Mucosa of rectum (tissue), 2 donors: ENCODE results near the gene BBS1.

ENCODE experiments used
- H3K27ac ChIP-seq, 2 donors: one replicate each; pipeline ENCODE4 v1.7.0; 2013; ENCODE audit warnings: inconsistent platforms in 2 of 2, low read depth in 2 of 2, low read length in 2 of 2
- H3K27me3 ChIP-seq, 2 donors: one replicate each; pipeline ENCODE4 v1.7.0; 2013; ENCODE audit warnings: low read length in 2 of 2; ENCODE audit not compliant: control insufficient read depth in 2 of 2, insufficient read depth in 2 of 2
- H3K36me3 ChIP-seq, 2 donors: one replicate each; pipeline ENCODE4 v1.7.0; 2013; ENCODE audit warnings: low read length in 2 of 2; ENCODE audit not compliant: control insufficient read depth in 2 of 2, insufficient read depth in 2 of 2
- H3K4me1 ChIP-seq, 2 donors: one replicate each; pipeline ENCODE4 v1.7.0; 2013; ENCODE audit warnings: low read length in 2 of 2, mild to moderate bottlenecking in 1 of 2; ENCODE audit not compliant: control insufficient read depth in 2 of 2, insufficient read depth in 2 of 2
- H3K4me3 ChIP-seq, 2 donors: one replicate each; pipeline ENCODE4 v1.7.0; 2013; ENCODE audit warnings: low read length in 2 of 2
- H3K9ac ChIP-seq, 2 donors: one replicate each; pipeline ENCODE4 v1.7.0; 2013; ENCODE audit warnings: low read length in 2 of 2, low read depth in 1 of 2, mild to moderate bottlenecking in 1 of 2
- H3K9me3 ChIP-seq, 2 donors: one replicate each; pipeline ENCODE4 v1.7.0; 2013; ENCODE audit warnings: low read length in 2 of 2; ENCODE audit not compliant: control insufficient read depth in 2 of 2
- donor health status: healthy.
- donor health status: Normal muscosa, but diverticular disease.

Gene BBS1

GRCh38 chr11:66492161-66492865 lies 18.1 kb upstream of the BBS1 start:
- Histone ChIP-seq H3K36me3 (peaks cover 43 to 44% of the 10 kb centered on the region in 2 donors), H3K4me1 (peaks cover 0 to 6% of the 10 kb centered on the region in 2 donors), H3K9me3 (no peaks in the 10 kb centered on the region), H3K27me3 (no peaks in the 10 kb centered on the region), H3K9ac (no peak overlapping the region), H3K27ac (no peak overlapping the region), H3K4me3 (no peak overlapping the region)

DNA sequence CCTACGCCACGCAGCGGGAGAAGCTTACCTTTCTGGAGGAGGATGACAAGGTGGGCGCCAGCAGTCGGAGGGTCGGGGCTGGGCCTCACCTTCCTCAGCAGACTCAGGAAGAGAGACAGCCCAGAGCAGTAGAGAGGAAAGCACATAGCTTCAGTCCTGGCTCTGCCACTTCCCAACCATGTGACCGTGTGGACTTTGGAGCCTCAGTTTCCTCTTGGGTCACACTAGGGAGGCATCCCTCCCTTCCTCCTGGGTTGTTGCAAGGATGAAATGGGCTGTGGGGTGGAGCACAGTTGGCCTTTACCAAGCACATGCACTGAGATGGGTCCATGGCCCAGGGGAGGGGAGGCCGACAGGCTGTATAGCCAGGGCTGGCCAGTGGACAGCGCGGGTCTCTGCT lies 17.3 kb upstream of the BBS1 start:
- Histone ChIP-seq H3K9me3 (no peaks in the 10 kb centered on the region), H3K4me1 (peaks cover 0 to 6% of the 10 kb centered on the region in 2 donors), H3K9ac (no peak overlapping the region), H3K27me3 (no peaks in the 10 kb centered on the region), H3K36me3 (peaks cover 39 to 40% of the 10 kb centered on the region in 2 donors), H3K27ac (no peak overlapping the region), H3K4me3 (no peak overlapping the region)

DNA sequence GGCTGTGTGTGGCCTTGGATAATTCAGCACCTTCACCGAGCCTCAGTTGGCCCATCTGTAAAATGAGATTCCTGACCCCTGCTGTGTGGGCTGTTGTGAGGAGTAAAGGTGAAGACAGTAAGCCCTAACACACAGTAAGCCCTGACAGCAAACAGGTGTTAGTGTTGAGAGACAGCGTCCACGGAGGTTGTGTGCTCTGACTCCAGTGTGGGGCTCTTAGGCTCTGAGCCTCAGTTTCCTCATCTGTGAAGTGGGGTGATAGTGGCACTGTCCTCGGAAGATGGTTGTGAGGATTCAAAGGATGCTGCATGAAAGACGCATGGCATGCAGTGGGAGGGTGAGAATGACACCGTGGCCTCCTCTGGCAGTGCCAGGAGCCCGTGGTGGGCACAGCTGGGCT lies 16.0 kb upstream of the BBS1 start:
- Histone ChIP-seq H3K4me1 (peaks cover 0 to 6% of the 10 kb centered on the region in 2 donors), H3K4me3 (no peak overlapping the region), H3K9me3 (no peaks in the 10 kb centered on the region), H3K27me3 (no peaks in the 10 kb centered on the region), H3K9ac (no peak overlapping the region), H3K36me3 (peaks cover 33 to 34% of the 10 kb centered on the region in 2 donors), H3K27ac (no peak overlapping the region)

DNA sequence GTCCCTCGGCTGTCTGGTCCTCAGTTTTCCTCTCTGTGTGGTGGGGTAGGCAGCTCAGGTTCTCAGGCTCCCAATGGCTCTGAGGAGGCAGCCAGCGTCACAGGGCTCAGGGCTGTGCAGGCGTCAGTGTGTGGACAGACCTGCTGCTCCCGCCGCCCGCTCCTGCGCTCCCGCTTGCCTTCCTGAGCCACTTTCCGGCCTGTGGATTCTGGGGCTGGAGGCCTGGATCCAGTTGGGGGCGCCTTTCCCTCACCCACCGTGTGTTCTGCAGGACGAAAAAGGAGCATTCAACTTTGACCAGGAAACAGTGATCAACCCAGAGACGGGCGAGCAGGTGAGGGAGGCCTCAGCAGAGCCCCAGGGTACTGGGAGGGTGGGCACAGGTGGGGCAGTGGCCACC lies 15.5 kb upstream of the BBS1 start:
- Histone ChIP-seq H3K4me3 (no peak overlapping the region), H3K4me1 (peaks cover 0 to 6% of the 10 kb centered on the region in 2 donors), H3K27me3 (no peaks in the 10 kb centered on the region), H3K9me3 (no peaks in the 10 kb centered on the region), H3K36me3 (peaks cover 30 to 34% of the 10 kb centered on the region in 2 donors), H3K27ac (no peak overlapping the region), H3K9ac (no peak overlapping the region)

DNA sequence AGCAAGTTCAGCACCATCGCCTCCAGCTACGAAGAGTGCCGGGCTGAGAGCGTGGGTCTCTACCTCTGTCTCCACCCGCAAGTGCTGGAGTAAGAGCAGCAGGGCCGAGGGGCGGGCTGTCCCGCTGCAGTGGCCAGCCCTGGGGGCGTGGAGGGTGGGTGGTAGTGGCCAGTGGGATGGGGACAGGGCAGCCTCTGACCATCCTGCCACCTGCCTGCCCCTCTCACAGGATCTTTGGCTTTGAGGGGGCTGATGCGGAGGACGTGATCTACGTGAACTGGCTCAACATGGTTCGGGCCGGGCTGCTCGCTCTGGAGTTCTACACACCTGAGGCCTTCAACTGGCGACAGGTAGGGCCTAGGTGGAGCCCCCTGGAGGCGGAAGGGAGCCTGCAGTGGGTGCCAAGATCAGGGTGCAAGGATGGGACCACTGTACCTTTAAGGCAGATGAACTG lies 15.0 kb upstream of the BBS1 start:
- Histone ChIP-seq H3K9ac (no peak overlapping the region), H3K4me3 (no peak overlapping the region), H3K36me3 (peaks cover 30% of the 10 kb centered on the region in 2 donors), H3K4me1 (peaks cover 0 to 6% of the 10 kb centered on the region in 2 donors), H3K27ac (no peak overlapping the region), H3K9me3 (no peaks in the 10 kb centered on the region), H3K27me3 (no peaks in the 10 kb centered on the region)

DNA sequence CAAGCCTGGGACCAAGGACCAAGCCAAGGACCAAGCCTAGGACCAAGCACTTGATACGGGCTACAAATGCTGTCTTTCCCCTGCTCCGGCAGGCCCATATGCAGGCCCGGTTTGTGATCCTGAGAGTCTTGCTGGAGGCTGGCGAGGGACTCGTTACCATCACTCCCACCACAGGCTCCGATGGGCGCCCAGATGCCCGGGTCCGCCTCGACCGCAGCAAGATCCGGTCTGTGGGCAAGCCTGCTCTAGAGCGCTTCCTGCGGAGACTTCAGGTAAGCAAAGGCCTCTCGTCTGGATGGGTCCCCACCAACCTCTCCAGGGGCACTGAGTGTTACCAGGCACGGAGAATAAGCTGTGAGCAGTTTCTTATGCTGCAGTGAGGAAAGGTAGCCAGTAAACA lies 13.2 kb upstream of the BBS1 start:
- Histone ChIP-seq H3K27me3 (no peaks in the 10 kb centered on the region), H3K4me3 (no peak overlapping the region), H3K4me1 (peaks cover 0 to 6% of the 10 kb centered on the region in 2 donors), H3K36me3 (peaks cover 25 to 29% of the 10 kb centered on the region in 2 donors), H3K9ac (no peak overlapping the region), H3K27ac (no peak overlapping the region), H3K9me3 (no peaks in the 10 kb centered on the region)

GRCh38 chr11:66498506-66498905 lies 11.9 kb upstream of the BBS1 start:
- Histone ChIP-seq H3K4me1 (peaks cover 0 to 5% of the 10 kb centered on the region in 2 donors), H3K9me3 (no peaks in the 10 kb centered on the region), H3K27ac (no peak overlapping the region), H3K27me3 (no peaks in the 10 kb centered on the region), H3K4me3 (no peak overlapping the region), H3K36me3 (peaks cover 19% of the 10 kb centered on the region in 2 donors), H3K9ac (no peak overlapping the region)

- H3K27ac ChIP-seq = no peak overlapping the region
- H3K4me1 ChIP-seq = peaks cover 2% of the 10 kb centered on the region in 2 donors
- no peak overlapping the region for H3K9ac ChIP-seq
- H3K27me3 ChIP-seq = no peaks in the 10 kb centered on the region
- peaks cover 12 to 13% of the 10 kb centered on the region in 2 donors for H3K36me3 ChIP-seq
- H3K4me3 ChIP-seq = no peak overlapping the region
- H3K9me3 ChIP-seq = no peaks in the 10 kb centered on the region
Measured at GRCh38 chr11:66505276-66505816, 5.1 kb upstream of the BBS1 start.

GRCh38 chr11:66509131-66509561 lies 1.3 kb upstream of the BBS1 start:
- H3K4me1 ChIP-seq = peaks cover 10% of the 10 kb centered on the region in 2 donors
- H3K4me3 ChIP-seq = no peak overlapping the region
- no peaks in the 10 kb centered on the region for H3K27me3 ChIP-seq
- no peaks in the 10 kb centered on the region for H3K9me3 ChIP-seq
- peaks cover 9 to 11% of the 10 kb centered on the region in 2 donors for H3K36me3 ChIP-seq
- no peak overlapping the region for H3K27ac ChIP-seq
- no peak overlapping the region for H3K9ac ChIP-seq

DNA sequence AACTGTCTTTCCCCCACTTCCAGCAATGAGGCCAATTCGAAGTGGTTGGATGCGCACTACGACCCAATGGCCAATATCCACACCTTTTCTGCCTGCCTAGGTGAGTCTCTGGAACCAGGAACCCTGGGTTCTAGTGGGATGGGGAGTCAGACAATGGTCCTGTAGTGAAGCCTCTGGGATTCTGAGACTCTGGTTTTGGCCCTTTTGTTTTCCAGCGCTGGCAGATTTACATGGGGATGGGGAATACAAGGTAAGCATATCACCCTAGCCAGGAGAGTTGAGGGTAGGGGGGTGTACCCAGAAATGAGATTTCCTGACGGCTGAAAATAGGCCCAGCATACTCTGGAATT lies 530 bp downstream of the BBS1 start:
- Histone ChIP-seq H3K4me1 (peaks cover 10% of the 10 kb centered on the region in 2 donors), H3K27me3 (no peaks in the 10 kb centered on the region), H3K4me3 (peak overlapping the region; percentile 97 to 98), H3K36me3 (no peaks in the 10 kb centered on the region), H3K27ac (peak overlapping the region in 1 of 2 donors; percentile 34), H3K9me3 (no peaks in the 10 kb centered on the region), H3K9ac (peak overlapping the region; percentile 54 to 72)
